GM19240 (cell line): ENCODE data around the gene PROKR1.
"Not testable (repeated sequence)": the region's sequence is repeated elsewhere in the genome, so short reads cannot be mapped to it uniquely, and the experiment has no call there.

Experiments
- DNase-seq: peaks from one replicate; pipeline ENCODE4 v3.0.0; 2011; ENCODE audit warnings: low spot score; ENCODE audit not compliant: insufficient read length

PROKR1 gene

DNA sequence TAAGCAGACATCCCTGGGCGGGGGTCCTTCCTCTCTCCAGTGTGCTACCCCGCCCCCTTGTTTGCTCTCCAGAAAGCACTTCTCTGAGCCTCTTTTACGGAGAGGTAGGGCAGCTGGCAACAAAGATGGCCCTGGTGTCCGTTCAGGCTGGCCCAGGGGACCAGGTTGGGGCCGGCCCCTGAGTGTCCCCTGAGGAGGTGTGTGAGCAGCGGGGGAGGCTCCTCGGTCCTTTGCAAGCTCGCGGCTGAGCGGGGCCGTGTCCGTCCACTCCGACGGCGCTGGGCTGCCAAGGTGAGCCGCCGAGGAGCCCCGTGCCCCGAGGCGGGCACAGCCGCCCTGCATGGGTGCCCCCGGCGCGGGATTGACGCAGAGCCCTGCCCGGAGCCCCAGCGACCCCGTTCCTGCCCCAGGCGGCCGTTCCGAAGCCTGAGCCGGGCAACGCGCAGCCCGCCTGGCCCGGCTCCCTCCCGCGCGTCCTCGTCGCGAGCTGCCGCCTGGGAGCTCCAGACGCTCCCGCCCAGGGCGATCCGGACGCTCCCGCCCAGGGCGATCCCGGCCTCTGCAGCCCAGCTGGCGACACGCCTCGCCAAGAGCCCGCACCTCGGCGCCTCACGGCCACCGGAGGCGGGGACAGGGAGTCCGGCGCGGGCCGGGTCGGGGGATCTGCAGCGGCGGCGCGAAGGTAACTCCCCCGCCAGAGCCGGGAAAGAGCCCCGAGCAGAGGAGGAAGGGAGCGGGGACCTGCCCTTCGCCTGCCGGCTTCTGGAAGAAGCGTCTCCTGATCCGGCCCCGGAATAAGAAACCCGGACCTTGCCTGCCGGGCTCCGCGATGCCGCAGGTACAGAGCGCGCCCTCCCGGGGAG lies at the start of gene PROKR1:
Gene PROKR1, plus strand, starts transcription at position 569 of the 863 bp plus-strand sequence. CDS start 2,243 bp downstream, outside the sequence.
- DNase-seq, result no peak

DNA sequence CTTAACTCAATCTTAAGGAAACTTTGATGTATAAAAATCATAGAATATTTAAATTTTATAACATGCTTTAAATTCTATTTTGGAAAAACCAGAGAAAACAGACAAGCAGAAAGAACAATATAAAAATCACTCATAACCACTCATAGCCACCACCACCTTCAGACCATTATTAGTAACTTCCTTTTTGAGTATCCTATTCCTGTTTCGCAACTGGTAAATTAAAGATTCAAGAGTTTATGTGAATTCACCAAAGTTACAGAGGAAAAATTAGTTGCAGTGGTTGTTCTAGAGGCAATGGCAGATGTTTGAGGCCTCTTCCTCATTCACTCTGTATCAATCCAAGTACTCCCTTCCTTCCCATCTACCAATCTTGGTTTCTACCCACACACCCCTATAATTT lies 49.3 kb upstream of the PROKR1 start:
- no peak for DNase-seq

DNA sequence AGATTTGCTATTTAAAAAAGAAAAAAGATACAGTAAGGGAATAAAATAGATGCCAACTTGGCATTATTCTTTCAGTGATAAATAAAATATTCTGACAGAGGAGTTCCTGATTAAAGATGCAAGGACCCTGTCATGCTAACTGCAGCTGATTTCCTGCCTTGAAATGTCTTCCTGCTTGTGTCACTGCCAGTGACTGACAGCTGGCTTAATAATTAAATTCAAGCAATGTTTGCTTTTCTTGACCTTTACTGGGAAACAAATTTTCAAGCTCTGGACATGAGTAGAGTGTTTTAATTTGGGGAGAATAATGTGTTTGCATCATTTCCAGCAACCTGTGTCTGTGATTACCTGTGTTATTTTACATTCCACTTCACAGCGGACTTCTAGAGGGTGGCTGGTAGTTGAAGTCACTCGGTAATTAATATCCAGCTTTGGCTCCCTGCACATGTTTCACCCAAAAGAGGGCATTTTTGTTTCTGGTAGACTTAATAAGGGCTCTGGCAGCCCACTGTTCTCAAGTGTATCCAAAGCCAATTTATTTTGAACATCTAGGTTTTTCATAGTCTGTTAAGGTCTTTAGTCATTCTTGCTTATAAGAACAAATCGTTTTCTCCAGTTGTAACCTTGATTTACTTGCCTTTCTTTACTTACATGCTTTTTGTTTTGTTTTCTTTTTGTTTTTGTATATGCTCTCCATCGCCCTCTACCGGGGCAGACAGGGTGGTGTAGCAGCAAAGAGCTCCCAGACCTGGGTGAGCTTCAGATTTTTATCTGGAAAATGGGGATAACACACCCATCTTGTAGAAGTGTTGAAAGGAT lies 48.5 kb upstream of the PROKR1 start:
- peak; percentile 4 for DNase-seq

DNA sequence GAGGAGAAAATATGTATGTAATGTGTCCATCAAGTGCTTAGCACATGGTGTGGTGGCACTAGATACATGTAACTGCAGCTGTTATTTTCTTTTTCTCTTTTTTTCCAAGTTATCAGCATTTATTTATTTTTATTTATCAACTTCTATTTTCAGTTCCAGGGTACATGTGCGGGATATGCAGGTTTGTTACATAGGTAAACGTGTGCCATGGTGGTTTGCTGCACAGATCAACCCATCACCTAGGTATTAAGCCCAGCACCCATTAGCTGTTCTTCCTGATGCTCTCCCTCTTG lies 47.9 kb upstream of the PROKR1 start:
- DNase-seq, result not testable (repeated sequence)

DNA sequence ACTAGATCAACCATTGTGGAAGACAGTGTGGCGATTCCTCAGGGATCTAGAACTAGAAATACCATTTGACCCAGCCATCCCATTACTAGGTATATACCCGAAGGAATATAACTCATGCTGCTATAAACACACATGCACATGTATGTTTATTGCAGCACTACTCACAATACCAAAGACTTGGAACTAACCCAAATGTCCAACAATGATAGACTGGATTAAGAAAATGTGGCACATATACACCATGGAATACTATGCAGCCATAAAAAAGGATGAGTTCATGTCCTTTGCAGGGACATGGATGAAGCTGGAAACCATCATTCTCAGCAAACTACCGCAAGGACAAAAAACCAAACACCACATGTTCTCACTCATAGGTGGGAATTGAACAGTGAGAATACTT lies 42.9 kb upstream of the PROKR1 start:
- not testable (repeated sequence) for DNase-seq

DNA sequence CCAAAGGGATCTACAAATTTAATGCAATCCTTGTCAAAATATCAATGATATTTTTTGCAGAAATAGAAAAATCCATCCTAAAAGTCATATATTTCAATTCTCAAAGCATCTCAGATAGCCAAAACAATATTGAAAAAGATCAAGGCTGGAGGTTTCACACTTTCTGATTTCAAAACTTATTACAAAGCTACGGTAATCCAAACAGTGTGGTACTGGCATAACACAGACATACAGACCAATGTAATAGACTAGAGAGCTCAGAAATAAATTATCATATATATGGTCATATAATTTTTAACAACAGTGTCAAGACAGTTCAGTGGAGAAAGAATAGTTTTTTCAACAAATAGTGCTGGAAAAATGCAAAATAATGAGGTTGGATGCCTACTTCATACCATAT lies 40.3 kb upstream of the PROKR1 start:
- DNase-seq, result no peak

DNA sequence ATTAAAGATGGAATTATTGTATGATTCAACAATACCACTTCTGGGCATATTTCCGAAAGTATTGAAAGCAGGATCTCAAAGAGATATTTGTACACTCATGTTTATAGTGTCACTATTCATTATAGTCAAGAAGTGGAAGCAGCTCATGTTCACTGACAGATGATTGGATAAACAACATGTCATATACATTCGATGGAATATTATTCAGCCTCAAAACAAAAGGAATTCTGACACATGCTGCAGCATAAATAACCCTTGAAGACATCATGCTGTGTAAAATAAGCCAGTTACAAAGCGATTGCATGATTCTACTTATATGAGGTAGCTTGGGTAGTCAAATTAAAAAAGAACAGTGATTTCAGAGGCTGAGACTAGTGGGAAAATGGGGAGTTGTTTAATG lies 39.3 kb upstream of the PROKR1 start:
- no peak for DNase-seq

DNA sequence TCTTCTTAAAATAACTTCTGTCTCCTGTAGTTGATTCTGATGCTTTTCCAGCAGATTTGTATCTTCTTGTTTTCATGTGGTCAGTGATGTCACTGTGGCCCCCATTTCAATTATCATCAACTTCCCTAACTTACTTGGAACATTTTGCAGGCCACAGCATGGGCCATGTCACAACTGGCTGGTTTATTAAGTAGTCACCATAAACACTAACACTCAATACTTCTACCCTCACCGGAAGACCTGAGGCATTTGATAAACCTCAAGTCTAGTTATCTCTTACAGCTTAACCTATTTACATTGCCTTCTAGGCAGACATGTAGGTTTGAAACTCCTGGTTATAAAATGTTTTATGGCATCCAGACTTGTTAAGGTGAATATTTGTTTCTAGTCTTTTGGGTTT lies 37.4 kb upstream of the PROKR1 start:
- no peak for DNase-seq

DNA sequence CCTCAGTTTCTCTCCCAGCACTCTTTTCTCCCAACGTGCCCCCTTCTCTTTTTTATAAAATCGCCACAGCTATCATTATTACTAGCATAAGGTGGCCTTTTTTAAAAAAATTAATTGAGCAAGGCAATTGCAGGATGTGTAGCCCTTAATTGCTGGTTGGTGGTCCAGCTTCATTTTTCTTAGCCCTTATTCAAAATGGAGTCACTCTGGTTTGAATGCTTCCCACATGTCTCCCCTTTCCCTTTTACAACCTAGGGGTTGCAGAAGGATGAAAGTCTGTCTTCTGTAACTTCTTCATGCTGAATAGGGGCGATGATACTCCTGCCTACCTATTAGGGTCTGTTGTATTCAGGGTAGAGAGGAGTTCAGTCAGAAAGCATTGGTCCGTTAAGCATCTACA lies 36.6 kb upstream of the PROKR1 start:
- DNase-seq, result no peak

DNA sequence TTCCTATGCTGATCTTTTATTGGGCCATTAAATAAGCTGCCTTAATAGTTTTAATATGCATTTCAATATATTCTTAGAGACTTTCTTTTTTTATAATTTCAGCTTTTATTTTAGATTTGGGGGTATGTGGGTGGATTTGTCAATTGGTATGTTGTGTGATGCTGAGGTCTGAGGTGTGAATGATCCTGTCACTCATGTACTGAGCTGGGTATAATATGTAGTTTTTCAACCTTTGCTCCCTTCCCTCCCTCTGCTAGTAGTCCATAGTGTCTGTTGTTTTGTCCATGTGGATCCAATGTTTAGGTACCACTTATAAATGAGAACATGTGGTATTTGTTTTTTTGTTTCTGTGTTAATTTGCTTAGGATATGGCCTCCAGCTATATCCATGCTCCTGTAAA lies 35.5 kb upstream of the PROKR1 start:
- no peak for DNase-seq

DNA sequence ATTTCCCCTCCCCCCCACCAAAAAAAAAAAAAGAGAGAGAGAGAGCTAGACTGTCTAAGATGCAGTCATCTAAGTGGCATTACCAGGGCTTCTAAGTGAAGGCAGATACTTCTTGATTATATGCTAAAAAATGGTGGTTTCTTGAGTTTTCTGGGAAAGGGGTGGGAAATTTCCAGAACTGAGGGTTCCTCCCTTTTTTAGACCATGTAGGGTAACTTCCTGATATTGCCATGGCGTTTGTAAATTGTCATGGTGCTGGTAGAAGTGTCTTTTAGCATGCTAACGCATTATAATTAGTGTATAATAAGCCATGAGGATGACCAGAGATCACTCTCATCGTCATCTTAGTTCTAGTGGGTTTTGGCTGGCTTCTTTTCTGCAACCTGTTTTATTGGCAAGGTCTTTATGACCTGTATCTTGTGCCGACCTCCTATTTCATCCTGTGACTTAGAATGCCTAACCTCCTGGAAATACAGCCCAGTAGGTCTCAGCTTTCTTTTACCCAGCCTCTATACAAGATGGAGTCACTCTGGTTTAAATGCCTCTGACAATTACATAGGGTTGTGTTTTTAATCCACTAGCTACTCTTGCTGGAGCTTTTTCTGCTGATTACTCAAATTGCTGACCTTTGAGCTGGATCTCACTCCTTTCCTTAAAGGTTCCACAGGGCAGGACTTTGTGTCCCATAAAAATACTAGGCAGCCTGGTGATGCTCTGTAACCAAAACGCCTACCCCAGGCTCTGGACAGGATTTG lies 30.4 kb upstream of the PROKR1 start:
- no peak for DNase-seq

DNA sequence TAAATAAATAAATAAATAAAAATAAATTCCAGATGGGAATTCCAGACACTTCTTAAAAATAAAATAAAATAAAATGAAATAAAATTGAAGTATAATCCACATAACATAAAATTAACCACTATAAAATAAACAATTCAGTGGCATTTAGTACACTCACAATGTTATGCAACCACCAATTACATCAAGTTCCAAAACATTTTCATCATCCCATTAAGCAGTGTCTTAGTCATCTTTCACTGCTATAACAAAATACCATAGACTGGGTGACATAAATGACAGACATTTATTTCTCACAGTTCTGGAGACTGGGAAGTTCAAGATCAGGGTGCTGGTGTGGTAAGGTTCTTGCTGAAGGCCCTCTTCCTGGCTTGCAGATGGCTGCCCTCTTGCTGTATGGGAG lies 22.6 kb upstream of the PROKR1 start:
- no peak for DNase-seq

DNA sequence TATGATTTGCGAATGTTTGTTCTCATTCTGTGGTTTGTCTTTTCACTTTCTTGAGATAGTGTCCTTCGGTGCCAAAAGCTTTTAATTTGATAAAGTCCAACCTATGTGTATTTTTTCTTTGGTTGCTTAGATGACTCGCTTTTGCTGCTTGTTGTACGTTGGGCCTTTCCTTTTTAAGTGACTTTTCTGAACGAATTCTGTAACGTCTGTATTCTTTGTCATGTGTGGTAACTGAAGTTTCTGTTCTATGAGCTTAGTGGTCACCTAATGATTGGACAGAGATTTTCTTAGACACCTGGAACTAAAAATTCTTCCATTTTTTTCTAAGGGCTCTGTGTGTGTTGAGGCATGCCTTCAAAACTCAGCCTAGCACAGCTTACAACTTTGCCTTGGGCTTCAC lies 19.6 kb upstream of the PROKR1 start:
- no peak for DNase-seq

DNA sequence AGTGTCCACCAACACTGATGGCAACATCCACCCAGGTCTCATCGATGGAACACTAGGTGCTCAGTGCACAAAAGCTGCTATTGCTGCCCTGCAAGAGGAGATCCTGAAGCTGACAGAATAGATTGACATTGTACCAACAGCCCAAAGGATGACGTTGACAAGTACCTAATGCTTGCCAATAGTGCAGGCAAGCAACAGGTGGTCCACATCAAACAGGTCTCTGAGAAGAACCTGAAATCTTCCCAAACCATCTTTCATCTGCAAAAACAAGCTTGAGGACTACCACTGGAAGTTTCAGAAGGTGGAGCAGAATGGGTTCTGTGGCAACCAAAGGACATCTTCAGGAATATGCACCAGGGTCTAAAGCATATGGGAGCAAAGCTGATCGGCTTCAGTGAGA lies 15.8 kb upstream of the PROKR1 start:
- DNase-seq, result no peak

DNA sequence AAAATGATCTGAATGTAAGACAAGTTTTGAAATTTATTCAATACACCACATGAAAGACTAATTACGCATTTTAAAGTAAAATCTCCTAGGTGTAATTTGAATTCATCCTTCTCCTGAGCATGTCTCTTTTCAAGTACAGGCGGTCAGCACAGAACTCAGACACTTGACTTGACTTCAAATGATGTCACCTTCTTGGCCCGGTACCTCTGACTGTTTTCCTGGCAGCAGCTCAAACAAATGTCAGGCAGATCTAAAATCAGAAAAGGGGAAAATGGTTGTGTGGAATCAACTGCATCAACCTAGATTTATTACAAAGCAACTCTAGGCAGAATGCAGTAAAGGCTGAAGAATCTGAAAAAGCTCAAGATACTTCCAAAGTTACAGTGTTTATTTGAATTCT lies 11.4 kb upstream of the PROKR1 start:
- no peak for DNase-seq

DNA sequence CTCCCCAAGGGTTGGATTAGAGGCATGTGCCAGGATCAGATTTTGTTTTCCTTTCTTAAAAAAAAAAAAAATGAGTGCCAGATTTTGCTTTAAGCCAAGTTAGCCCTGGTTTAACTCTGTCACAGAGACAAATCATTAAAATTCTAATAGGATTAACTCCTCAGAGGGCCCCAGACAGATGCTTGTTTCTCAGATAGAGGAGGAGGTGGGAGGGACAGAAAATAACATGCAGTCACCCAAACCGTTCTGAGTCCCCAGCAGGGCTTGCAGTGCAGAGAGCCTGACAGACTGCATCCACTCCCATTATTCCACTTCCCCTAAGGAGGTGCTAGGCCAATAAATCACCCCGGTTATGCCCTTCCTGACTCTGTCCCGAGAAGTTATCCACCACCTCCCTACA lies 6.3 kb upstream of the PROKR1 start:
- DNase-seq, result no peak

DNA sequence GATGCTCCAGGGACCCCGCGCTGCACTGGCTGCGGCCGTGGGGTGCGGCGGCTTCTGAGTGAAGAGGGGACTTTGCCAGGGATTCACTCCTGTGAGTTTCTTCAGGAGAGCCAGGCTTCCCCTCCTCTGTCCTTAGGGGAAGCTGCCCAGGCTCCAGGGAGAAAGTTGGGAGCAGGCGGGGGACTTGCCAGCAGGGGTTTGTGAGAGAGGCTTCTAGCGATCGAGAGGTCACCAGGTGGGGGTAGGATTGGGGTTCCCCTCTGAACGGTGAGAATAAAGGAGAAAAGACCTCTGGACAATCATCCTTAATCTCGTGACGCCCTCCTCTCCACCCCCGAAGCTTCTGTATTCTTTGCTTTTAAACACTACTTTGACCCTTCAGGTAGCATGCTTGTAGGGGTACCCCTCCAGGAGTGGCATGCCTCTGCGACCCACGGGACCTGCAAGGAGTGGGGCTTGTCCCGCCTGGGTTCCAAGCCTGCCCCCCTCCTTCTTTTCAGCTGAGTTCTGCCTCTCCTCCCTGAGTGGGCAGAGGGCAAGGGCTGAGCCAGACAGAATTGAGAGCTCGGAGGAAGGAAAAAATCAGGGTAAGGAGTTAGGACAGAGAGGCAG lies 601 bp downstream of the PROKR1 start:
- no peak for DNase-seq

DNA sequence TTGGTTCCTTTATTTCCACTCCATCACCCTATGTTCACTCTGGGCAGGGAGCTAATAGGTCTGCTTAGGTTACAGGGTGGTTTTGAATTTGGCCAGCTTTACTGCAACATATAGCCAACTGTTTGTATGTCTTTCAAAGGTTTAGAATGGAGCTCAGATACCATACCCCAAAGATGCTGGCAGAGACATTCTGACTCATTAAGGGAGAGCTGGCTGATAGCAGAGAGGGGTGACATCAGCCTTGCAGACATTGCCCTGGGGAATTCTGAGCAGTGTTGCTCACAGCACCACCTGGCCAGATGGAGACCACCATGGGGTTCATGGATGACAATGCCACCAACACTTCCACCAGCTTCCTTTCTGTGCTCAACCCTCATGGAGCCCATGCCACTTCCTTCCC lies 2.1 kb downstream of the PROKR1 start:
- DNase-seq, result no peak

DNA sequence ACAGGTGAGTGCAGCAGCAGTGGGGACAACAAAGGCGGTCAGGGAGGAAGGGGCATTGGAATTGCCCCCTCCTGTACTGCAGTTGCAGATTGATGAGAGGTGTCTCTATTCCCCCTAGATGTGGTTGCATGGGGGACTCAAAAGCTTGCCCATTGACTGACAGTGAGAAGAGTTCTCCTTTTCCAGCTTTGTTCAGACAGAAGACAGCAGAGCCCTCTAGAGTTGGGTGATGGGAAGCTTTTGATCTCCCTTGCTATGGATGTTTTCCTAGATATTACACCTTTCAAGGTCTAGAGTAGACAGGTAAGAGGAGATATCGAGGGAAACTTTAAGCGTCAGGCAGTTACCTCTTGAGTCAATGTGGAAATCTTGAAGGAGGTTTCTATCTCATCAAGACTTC lies 2.9 kb downstream of the PROKR1 start:
- no peak for DNase-seq

DNA sequence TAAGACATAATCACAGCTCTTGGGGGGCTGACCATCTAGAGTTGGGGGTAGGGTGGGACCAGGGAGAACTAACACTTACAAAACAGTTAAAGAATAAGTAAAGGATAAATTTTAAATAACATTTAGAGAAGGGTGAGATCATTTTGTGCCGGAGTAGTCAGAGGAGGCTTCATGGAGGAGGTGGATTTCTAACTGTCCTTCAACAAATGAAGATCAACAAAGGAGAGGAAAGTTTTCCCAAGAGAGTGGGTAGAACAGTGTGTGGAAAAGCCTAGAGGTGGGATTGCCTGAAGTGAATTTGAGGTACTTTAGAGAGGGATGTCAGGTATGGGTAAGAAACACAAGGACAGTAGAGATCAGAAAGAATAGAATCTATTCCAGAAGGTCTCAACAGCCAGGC lies 7.3 kb downstream of the PROKR1 start:
- DNase-seq, result no peak

DNA sequence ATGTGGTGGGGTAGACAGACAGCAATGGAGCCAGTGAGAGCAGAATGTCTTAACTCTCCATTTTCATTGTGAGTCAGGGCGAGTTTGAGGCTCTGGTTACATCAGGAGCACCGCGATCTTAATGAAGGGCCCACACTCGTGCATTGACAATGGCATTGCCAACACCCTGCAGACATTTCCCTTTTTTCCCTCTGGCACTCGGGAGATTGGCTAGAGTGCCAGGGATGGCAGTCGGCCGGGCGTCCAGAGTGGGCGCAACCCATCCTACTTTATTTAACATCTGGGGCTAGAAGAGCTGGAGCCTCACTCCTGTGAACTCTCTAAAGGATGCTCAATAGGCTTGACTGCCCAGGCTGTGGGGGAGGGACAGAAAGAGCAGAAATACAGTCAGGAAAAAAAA lies 9.7 kb downstream of the PROKR1 start:
- no peak for DNase-seq

DNA sequence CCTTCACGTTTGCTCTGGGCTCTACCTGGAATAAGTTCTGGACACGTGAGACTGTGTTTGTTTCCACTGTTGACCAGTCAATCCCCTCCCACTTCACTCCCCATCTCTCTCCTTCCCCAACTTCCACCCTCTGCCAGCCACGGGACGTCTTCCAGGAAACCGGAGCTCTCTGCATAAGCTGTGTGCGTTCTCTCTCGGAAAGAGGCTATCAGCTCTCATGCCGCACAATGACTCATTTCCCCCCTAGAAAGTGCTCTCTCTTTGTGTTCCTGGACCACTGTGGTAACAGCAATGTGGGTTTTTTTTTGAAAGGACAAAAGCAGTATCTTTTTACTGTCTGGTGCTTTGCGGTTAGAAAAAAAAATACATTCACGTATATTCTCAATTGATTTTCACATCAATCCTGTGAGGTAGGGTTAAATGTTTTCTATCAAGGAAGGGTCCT lies 10.2 kb downstream of the PROKR1 start:
- peak; percentile 16 for DNase-seq
